Thyroid gland (tissue), 4 donors: ENCODE measurements around the gene HTR3E. TPM values are rescaled to one million over a fixed set of nuclear protein-coding genes. Genes with fewer than 3 reads are reported as not detected.

Experiments
- DNase-seq, 2 donors: peaks; one replicate each; pipeline ENCODE4 v3.0.0-alpha.2; 2019
- H3K27ac ChIP-seq, 3 donors: fragments of 200-600 bp; sonication (generic); 1 replicate in 2 of 3; 2 replicates in 1 of 3; pipeline ENCODE4 v1.5.1; 2016 to 2019; ENCODE audit warnings: mild to moderate bottlenecking in 1 of 3, moderate library complexity in 1 of 3
- H3K27me3 ChIP-seq: fragments of 200-600 bp; sonication (generic); one replicate; pipeline ENCODE4 v1.5.1; 2019
- H3K36me3 ChIP-seq, 2 donors: fragments of 200-600 bp; sonication (generic); one replicate each; pipeline ENCODE4 v1.5.1; 2016 to 2019
- H3K4me1 ChIP-seq, 2 donors: fragments of 200-600 bp; sonication (generic); one replicate each; pipeline ENCODE4 v1.5.1; 2017 to 2019
- H3K4me3 ChIP-seq, 3 donors: fragments of 200-600 bp; sonication (generic); replicated peaks in 1 of 3; 1 replicate in 2 of 3; 2 replicates in 1 of 3; pipeline ENCODE4 v1.5.1; 2016; ENCODE audit warnings: mild to moderate bottlenecking in 1 of 3
- H3K9me3 ChIP-seq: fragments of 200-600 bp; sonication (generic); one replicate; pipeline ENCODE4 v1.5.1; 2017
- POLR2A ChIP-seq, 2 donors: fragments of 450-650 bp; IDR thresholded peaks; one replicate each; pipeline ENCODE4 v1.6.1; 2017; ENCODE audit warnings: antibody characterized with exemption in 2 of 2, mild to moderate bottlenecking in 2 of 2, moderate library complexity in 1 of 2
- WGBS, 2 donors: methylation state at CpG; one replicate each; pipeline ENCODE4 v1.1.5; 2017; 5-methylcytosine and 5-hydroxymethylcytosine counted together
- intact Hi-C: fragments of 100-400 bp; cut with DNase I; formaldehyde crosslinking; loops from one replicate; pipeline ENCODE4 v1.15.1; 2023
- total RNA-seq, 4 donors: library from RNA; depleted of rRNA; stranded (reverse); fragments of >200 nt; gene quantifications; one replicate each; pipeline ENCODE4 v1.2.3, GENCODE V29; 2016
- TF ChIP-seq, protein P1 (sequence below), 6 experiments: fragments of 200-600 bp in 3 of 6; fragments of 450-650 bp in 3 of 6; sonication (generic) in 3 of 6; IDR thresholded peaks; one replicate each; pipeline ENCODE4 v1.5.1; 2016 to 2019; ENCODE audit warnings: antibody characterized with exemption in 6 of 6, mild to moderate bottlenecking in 2 of 6, inconsistent platforms in 1 of 6, moderate library complexity in 1 of 6

Gene HTR3E
- total RNA-seq, 4 donors from 2014 or later: not detected

DNA sequence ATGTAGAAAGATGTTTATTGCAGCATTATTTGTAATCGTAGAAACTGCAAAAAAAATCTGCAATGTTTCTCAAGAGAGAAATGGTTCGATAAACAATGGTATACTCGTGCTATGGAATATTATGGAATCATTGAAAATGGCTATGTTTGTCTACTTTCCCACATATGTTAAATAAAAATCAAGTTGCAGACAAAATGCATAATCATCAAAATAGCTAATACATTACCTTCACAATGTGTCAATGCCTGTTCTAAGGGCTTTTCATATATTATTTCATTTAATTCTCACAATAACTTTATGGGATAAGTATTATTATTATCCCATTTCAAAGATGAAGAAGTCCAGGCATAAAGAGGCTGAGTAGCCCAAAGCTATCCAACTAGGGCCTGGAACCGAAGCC lies 36.1 kb downstream of the HTR3E start:
- Histone ChIP-seq H3K36me3 (no peaks in the 10 kb centered on the region), H3K27ac (no peak overlapping the region), H3K27me3 (no peaks in the 10 kb centered on the region), H3K4me3 (no peak overlapping the region), H3K9me3 (no peaks in the 10 kb centered on the region), H3K4me1 (peaks cover 12 to 17% of the 10 kb centered on the region in 2 donors)
- TF ChIP-seq, protein P1, sequence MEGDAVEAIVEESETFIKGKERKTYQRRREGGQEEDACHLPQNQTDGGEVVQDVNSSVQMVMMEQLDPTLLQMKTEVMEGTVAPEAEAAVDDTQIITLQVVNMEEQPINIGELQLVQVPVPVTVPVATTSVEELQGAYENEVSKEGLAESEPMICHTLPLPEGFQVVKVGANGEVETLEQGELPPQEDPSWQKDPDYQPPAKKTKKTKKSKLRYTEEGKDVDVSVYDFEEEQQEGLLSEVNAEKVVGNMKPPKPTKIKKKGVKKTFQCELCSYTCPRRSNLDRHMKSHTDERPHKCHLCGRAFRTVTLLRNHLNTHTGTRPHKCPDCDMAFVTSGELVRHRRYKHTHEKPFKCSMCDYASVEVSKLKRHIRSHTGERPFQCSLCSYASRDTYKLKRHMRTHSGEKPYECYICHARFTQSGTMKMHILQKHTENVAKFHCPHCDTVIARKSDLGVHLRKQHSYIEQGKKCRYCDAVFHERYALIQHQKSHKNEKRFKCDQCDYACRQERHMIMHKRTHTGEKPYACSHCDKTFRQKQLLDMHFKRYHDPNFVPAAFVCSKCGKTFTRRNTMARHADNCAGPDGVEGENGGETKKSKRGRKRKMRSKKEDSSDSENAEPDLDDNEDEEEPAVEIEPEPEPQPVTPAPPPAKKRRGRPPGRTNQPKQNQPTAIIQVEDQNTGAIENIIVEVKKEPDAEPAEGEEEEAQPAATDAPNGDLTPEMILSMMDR (IDR thresholded peaks at IDR 0.05): no peak
- no peak for TF ChIP-seq POLR2A (IDR thresholded peaks at IDR 0.05)
- intact Hi-C loops: no loop called here
- WGBS, 2 donors: 93 to 95% methylated on average over 4 of the region's 4 CpGs
- DNase-seq: no peak

DNA sequence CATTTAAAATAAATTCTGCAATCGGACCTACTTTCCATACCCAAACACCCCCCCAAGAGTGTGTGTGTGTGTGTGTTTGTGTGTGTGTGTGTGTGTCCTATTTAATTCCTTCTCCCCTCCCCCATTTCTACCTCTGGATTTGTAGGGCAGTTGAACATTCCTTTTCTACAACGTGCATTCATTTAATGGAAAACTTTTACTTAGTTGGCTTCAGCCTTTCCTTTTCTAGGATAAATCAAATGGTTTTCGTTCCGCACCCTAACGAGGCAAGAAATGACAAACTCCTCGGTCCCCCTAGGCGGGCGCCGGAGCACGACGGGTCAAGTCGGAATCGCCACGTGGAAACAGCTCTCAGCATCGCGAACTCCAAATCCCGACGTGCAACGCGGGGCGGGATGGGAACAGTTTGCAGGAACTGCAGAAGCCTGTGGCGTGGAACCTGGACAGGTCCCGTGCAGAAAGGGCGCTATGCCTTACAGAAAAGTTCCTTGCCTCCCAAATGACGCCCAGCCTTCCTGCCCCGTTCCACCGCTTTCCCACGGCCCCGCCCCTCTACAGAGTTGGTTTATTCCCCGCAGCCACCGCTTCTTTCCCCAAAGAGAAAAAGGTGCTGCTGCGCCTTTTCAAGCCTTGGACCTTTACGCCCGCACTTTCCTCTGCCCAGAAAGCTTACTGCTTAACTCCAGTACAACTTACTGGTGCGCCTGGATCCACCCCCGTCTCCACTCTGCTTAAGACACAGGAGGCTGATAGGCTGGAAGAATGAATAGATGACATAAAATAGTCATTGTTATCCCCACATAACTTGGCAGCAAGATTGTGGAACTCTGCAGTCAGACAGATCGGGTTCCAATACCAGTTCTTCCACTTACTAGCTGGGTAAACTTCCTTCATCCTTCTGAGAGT lies 37.2 kb downstream of the HTR3E start:
- peaks cover 12 to 14% of the 10 kb centered on the region in 2 donors for H3K4me1 ChIP-seq
- H3K27me3 ChIP-seq: no peaks in the 10 kb centered on the region
- TF ChIP-seq, protein P1 (IDR thresholded peaks at IDR 0.05): no peak
- peak in 1 of 2 donors; percentile 68 for TF ChIP-seq POLR2A (IDR thresholded peaks at IDR 0.05)
- DNase-seq: peak; percentile 88 to 90
- no peaks in the 10 kb centered on the region for H3K9me3 ChIP-seq
- peak overlapping the region; percentile 66 to 97 (median 67) for H3K4me3 ChIP-seq
- H3K27ac ChIP-seq: peak overlapping the region; percentile 57 to 90 (median 77)
- intact Hi-C loops: no loop called here
- no peaks in the 10 kb centered on the region for H3K36me3 ChIP-seq
- 0 to 1% methylated on average over 37 of the region's 37 CpGs for WGBS, 2 donors

DNA sequence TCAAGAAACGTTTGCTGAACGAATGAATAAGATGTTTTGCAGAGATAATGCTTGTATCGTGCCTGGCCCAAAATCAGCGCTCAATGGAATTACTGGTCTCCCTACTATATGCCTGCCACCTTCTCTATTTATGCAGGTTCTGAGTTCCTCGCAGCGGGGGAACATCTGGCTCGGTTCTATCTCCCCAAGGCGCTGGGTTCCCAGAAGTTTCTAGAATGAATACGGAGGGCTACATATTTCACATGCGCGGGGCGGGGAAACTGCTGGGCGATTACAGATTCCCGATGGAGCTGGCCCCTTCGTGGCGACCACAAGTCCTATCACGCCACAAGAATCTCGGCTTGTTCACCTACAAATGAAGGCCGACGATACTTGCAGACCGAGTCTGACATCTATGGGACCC lies 37.9 kb downstream of the HTR3E start:
- TF ChIP-seq, protein P1 (IDR thresholded peaks at IDR 0.05): no peak
- TF ChIP-seq POLR2A (IDR thresholded peaks at IDR 0.05): no peak
- H3K27me3 ChIP-seq: no peaks in the 10 kb centered on the region
- H3K9me3 ChIP-seq: no peaks in the 10 kb centered on the region
- no peaks in the 10 kb centered on the region for H3K36me3 ChIP-seq
- 1 to 2% methylated on average over 12 to 17 of the region's 21 CpGs for WGBS, 2 donors
- H3K4me1 ChIP-seq: peaks cover 12 to 14% of the 10 kb centered on the region in 2 donors
- no peak for DNase-seq
- peak overlapping the region; percentile 66 to 97 (median 67) for H3K4me3 ChIP-seq
- intact Hi-C loops: no loop called here
- peak overlapping the region; percentile 57 to 90 (median 77) for H3K27ac ChIP-seq

DNA sequence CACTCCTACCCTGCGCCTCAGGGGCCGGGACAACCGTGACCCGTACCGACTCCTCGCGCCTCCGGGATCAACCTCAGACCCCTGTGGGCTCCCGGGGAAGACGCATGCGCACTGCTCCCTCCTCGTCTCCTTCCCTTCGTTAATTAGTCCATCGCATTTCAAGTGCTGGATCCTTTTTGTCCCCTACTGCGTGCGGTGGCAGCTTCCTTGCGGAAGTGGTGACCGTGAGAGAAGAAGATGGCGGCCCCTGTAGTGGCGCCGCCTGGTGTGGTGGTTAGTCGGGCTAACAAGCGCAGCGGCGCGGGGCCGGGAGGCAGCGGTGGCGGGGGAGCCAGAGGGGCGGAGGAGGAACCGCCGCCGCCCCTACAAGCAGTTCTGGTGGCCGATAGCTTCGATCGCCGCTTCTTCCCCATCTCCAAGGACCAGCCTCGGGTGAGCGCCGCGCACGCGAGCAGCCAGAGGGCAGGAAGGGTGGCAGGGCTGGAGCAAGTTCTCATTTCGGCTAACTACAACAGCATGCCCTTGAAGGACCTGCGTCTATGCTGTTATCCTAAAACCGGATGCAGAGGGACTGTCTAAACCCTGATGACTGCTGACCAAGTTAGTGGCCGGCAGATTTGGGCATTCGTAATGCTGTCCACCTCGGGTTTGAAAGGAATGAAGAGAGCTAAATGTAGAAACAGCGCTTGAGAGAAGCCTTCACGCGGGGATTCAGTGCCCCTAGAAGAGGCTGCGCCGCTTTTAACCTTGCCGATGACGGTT lies 38.5 kb downstream of the HTR3E start, which contains the start of gene EIF2B5:
TSS of gene EIF2B5 (plus strand) at position 210 of the 762 bp plus-strand sequence. CDS start at position 238, 28 bp downstream.
- Histone ChIP-seq H3K4me1 (peaks cover 12 to 14% of the 10 kb centered on the region in 2 donors), H3K4me3 (peak within 1 kb of the TSS; percentile 66 to 97 (median 67)), H3K27ac (peak within 1 kb of the TSS; percentile 57 to 90 (median 77)), H3K27me3 (no peaks in the 10 kb centered on the region), H3K9me3 (no peaks in the 10 kb centered on the region), H3K36me3 (peaks cover 5% of the 10 kb centered on the region in 2 donors)
- intact Hi-C loops: no loop called here
- 0% methylated on average over 26 to 48 of the region's 56 CpGs for WGBS, 2 donors
- peak in 1 of 2 donors; percentile 74 for TF ChIP-seq POLR2A (IDR thresholded peaks at IDR 0.05)
- TF ChIP-seq, protein P1 (IDR thresholded peaks at IDR 0.05): peak in 3 of 6 experiments; percentile 11 to 47 (median 34)
- peak; percentile 90 for DNase-seq
